Measurements from ENCODE around the gene C10orf62.

The C10orf62 gene

DNA sequence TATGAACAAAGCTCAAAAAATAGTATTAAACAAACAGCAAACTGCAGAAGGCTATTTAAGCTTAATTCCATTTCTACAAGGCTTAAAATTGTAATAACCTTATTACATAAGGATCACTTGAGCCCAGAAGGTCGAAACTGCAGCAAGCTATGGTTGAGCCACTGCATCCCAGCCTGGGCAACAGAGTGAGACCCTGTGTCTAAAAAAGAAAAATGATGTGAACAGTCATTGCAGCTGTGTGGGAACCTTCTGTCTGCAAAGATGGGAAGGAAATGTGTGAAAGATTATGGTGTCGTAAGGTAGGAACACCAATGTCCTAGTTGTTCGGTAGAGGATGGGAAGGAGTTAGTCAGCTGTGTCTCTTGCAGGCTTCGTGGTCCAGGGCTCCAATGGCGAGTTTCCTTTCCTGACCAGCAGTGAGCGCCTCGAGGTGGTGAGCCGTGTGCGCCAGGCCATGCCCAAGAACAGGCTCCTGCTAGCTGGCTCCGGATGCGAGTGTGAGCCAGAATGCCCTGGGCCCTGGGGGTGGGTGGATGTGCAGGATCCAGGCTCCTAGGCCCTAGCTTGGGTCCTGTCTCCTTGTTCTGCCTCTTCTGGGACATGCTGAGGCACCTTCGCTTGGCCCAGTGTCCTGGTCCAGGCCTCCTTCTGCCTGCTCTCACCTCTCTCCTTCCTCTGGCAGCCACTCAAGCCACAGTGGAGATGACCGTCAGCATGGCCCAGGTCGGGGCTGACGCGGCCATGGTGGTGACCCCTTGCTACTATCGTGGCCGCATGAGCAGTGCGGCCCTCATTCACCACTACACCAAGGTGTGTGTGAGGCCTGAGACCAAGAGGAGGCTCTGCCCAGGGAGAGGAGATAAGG, 9.1 kb downstream of the C10orf62 start:
- Histone ChIP-seq H3K9me3 (no peaks in the 10 kb centered on the region), H3K4me3 (ENCODE audit: low read depth in 1 of 2, low read length in 1 of 2) (no peak overlapping the region), H3K36me3 (no peaks in the 10 kb centered on the region), H3K4me1 (ENCODE audit: control insufficient read depth in 1 of 2, insufficient read depth in 1 of 2, low read depth in 1 of 2, low read length in 1 of 2) (peaks cover 5 to 9% of the 10 kb centered on the region in 2 experiments), H3K27ac (no peak overlapping the region), H3K27me3 (no peaks in the 10 kb centered on the region)
- TF ChIP-seq CTCF (IDR thresholded peaks at IDR 0.05) = no peak

- Histone ChIP-seq H3K4me3 (ENCODE audit: low read depth in 1 of 2, low read length in 1 of 2) (no peak overlapping the region), H3K9me3 (no peaks in the 10 kb centered on the region), H3K36me3 (no peaks in the 10 kb centered on the region), H3K4me1 (ENCODE audit: control insufficient read depth in 1 of 2, insufficient read depth in 1 of 2, low read depth in 1 of 2, low read length in 1 of 2) (peaks cover 5 to 9% of the 10 kb centered on the region in 2 experiments), H3K27me3 (no peaks in the 10 kb centered on the region), H3K27ac (no peak overlapping the region)
- TF ChIP-seq CTCF (IDR thresholded peaks at IDR 0.05) = no peak
These were observed 9.7 kb downstream of the C10orf62 start for GRCh38 chr10:97599272-97599619.

GRCh38 chr10:97600616-97601015, 11.1 kb downstream of the C10orf62 start:
- no peak for TF ChIP-seq CTCF (IDR thresholded peaks at IDR 0.05)
- H3K27me3 ChIP-seq = no peaks in the 10 kb centered on the region
- H3K27ac ChIP-seq = no peak overlapping the region
- H3K4me1 ChIP-seq (ENCODE audit: control insufficient read depth in 1 of 2, insufficient read depth in 1 of 2, low read depth in 1 of 2, low read length in 1 of 2) = peaks cover 5 to 9% of the 10 kb centered on the region in 2 experiments
- H3K36me3 ChIP-seq = no peaks in the 10 kb centered on the region
- H3K4me3 ChIP-seq (ENCODE audit: low read depth in 1 of 2, low read length in 1 of 2) = no peak overlapping the region
- H3K9me3 ChIP-seq = no peaks in the 10 kb centered on the region

DNA sequence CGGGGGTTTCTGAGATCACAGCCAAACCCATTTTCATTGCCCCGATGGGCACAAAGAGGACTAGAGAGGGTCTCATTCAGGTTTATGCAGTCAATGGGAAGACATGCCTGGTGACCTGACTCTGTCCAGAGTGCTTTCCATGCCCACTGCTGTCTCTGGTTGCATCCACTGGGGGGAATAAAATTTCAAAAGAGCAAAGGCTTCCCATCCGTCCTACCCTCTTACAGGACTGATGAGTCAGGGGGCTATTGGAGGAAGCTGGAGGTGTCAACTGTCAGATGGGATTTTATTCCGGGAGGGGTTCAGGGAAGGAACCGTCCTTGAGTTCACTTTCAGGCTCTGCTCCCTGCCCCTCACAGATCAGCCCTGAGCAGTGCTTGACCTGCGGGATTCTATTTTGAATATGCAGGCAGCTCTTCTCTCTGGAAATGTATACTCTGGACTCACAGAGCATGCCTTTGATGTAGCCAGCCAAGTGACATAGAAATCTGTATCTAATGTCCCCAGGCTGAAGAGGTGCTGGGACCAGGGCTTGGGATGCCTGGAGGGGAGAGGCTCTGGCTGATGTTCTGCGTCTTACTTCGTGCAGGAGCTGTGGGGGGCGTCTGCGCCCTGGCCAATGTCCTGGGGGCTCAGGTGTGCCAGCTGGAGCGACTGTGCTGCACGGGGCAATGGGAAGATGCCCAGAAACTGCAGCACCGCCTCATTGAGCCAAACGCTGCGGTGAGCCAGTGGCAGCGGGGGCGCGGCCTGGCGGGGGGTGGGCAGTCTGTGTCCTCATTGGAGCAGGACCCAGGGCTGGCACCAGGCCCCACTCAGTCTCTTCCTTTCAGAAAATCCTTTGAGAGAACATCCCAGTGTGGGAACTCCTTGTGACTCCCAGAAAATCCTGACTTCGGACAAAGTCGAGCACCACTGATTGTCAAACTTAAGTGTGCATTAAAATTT, 12.0 kb downstream of the C10orf62 start:
- no peak overlapping the region for H3K27ac ChIP-seq
- no peak overlapping the region for H3K4me3 ChIP-seq (ENCODE audit: low read depth in 1 of 2, low read length in 1 of 2)
- no peak for TF ChIP-seq CTCF (IDR thresholded peaks at IDR 0.05)
- no peaks in the 10 kb centered on the region for H3K9me3 ChIP-seq
- H3K4me1 ChIP-seq (ENCODE audit: control insufficient read depth in 1 of 2, insufficient read depth in 1 of 2, low read depth in 1 of 2, low read length in 1 of 2) = peaks cover 5 to 9% of the 10 kb centered on the region in 2 experiments
- H3K36me3 ChIP-seq = no peaks in the 10 kb centered on the region
- no peaks in the 10 kb centered on the region for H3K27me3 ChIP-seq

DNA sequence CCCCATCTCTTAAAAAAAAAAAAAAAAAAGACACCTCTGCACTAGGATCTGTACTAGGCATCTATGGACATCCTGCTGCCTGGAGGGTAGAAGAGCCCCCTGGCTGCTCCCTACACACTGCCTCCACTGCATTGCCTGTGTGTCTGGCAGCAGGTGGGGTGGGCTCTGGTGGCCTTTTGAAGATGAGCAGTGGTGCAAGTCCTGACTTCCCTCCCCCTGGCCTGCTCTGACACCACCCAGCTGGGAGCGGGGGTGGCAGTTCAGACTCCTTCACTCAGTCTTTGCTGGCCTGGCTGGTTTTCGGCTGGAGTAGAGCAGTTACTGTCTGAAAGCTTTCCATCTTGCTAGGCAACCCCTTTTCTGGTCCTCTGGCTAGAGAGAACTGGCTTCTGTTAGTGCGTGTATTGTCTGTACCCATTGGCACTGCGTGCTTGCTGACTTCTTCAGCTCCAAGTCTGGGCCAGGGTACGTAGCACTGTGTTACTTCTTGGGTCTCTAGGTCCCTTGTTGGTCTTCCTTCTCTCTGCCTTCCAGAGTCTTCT, 17.6 kb downstream of the C10orf62 start:
- Histone ChIP-seq H3K4me1 (ENCODE audit: control insufficient read depth in 1 of 2, insufficient read depth in 1 of 2, low read depth in 1 of 2, low read length in 1 of 2) (no peaks in the 10 kb centered on the region), H3K4me3 (ENCODE audit: low read depth in 1 of 2, low read length in 1 of 2) (no peak overlapping the region), H3K27me3 (no peaks in the 10 kb centered on the region), H3K9me3 (no peaks in the 10 kb centered on the region), H3K36me3 (no peaks in the 10 kb centered on the region), H3K27ac (no peak overlapping the region)
- no peak for TF ChIP-seq CTCF (IDR thresholded peaks at IDR 0.05)

Measured in neutrophil (primary cell).